Endothelial cell of umbilical vein (primary cell): Measurements from ENCODE around the gene TGFBR3.

ENCODE experiments used
- EZH2 ChIP-seq: IDR thresholded peaks from 2 replicates; pipeline ENCODE4 v1.6.1; 2012; ENCODE audit warnings: borderline replicate concordance, low read depth, mild to moderate bottlenecking, moderate library complexity, low read length, inconsistent platforms; ENCODE audit not compliant: severe bottlenecking
- JUN ChIP-seq: IDR thresholded peaks from 2 replicates; pipeline ENCODE4 v1.6.1; 2011; ENCODE audit warnings: borderline replicate concordance, low read depth; ENCODE audit not compliant: insufficient read length, insufficient read depth
- POLR2A ChIP-seq: IDR thresholded peaks from 2 replicates; pipeline ENCODE4 v1.6.1; 2012; ENCODE audit warnings: low read depth, mild to moderate bottlenecking, control low read depth, low read length
- POLR2AphosphoS5 ChIP-seq: IDR thresholded peaks from 2 replicates; pipeline ENCODE4 v1.6.1; 2012; ENCODE audit warnings: low read depth, mild to moderate bottlenecking, control low read depth, low read length, moderate library complexity; ENCODE audit not compliant: insufficient read depth
- TF ChIP-seq, protein P1 (sequence below), 2 donors: IDR thresholded peaks; 1 replicate in 1 of 2; 2 replicates in 1 of 2; pipeline ENCODE4 v1.5.1; 2011; ENCODE audit warnings: low read length in 2 of 2, mild to moderate bottlenecking in 2 of 2, moderate library complexity in 2 of 2, control low read depth in 1 of 2, inconsistent platforms in 1 of 2, low read depth in 1 of 2; ENCODE audit not compliant: insufficient read depth in 1 of 2; ENCODE audit errors: extremely low read depth in 1 of 2

DNA sequence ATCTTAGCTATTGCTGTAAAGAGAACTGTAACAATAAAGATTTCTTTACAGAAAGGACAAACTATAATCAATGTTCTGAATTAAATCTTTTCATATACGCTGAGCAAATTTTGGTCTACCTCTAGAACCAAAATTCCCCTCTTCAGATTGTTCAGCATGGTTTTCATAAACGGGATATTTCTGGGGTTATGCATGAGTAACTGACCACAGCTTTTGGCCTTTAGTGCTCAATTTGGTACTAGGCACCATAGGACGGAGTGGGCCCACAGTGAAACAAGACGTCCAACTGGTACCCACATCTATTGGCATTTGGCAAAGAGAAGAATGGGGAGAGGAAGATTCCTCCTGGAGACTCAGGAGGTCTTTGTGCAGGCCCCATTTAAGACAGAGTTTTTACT, 184.5 kb downstream of the TGFBR3 start:
- TF ChIP-seq JUN (no peak), POLR2A (no peak), POLR2AphosphoS5 (no peak), EZH2 (no peak)
- TF ChIP-seq, protein P1, sequence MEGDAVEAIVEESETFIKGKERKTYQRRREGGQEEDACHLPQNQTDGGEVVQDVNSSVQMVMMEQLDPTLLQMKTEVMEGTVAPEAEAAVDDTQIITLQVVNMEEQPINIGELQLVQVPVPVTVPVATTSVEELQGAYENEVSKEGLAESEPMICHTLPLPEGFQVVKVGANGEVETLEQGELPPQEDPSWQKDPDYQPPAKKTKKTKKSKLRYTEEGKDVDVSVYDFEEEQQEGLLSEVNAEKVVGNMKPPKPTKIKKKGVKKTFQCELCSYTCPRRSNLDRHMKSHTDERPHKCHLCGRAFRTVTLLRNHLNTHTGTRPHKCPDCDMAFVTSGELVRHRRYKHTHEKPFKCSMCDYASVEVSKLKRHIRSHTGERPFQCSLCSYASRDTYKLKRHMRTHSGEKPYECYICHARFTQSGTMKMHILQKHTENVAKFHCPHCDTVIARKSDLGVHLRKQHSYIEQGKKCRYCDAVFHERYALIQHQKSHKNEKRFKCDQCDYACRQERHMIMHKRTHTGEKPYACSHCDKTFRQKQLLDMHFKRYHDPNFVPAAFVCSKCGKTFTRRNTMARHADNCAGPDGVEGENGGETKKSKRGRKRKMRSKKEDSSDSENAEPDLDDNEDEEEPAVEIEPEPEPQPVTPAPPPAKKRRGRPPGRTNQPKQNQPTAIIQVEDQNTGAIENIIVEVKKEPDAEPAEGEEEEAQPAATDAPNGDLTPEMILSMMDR (IDR thresholded peaks at IDR 0.05; ENCODE audit: extremely low read depth in 1 of 2, insufficient read depth in 1 of 2, low read depth in 1 of 2, low read length in 2 of 2): no peak
